PC-3 (cell line): ENCODE results near the gene ZNF584. TPM values are rescaled to one million over a fixed set of nuclear protein-coding genes. Genes with fewer than 3 reads are reported as not detected.

Experiments
- ATAC-seq: fragments of 200-7000 bp; cut with Tn5 transposase; 2 replicates; pipeline ENCODE4 v1.9.1; 2020; ENCODE audit warnings: mild to moderate bottlenecking, moderate library complexity
- BruUV-seq: library from RNA; stranded (reverse); fragments of 400-500 nt; replicated peaks from 2 replicates; lab custom pipeline; 2021; lab: Mats Ljungman, UMichigan
- CTCF ChIA-PET: fragments of 300-600 bp; sonication (Branson Sonifier 250); formaldehyde crosslinking; loops from one replicate; lab custom pipeline; 2022; ENCODE audit warnings: antibody characterized with exemption; lab: Charles Lee
- POLR2A ChIA-PET: fragments of 300-600 bp; sonication (Branson Sonifier 250); formaldehyde crosslinking; loops from one replicate; lab custom pipeline; 2022; ENCODE audit warnings: antibody characterized with exemption; ENCODE audit not compliant: unreplicated experiment; lab: Charles Lee
- DNase-seq: peaks from one replicate; pipeline ENCODE4 v3.0.0-alpha.2; 2015
- H2AFZ ChIP-seq: fragments of 300-600 bp; sonication (generic); 2 replicates; pipeline ENCODE4 v1.6.0; 2016; ENCODE audit warnings: antibody characterized with exemption, low read length
- H3F3A ChIP-seq: fragments of 300-600 bp; sonication (generic); one replicate; pipeline ENCODE4 v1.6.0; 2017; ENCODE audit warnings: antibody characterized with exemption, low read length, control low read depth, mild to moderate bottlenecking; ENCODE audit not compliant: unreplicated experiment
- H3K27ac ChIP-seq: fragments of 300-600 bp; sonication (generic); 2 replicates; pipeline ENCODE4 v1.5.1; 2016; ENCODE audit warnings: mild to moderate bottlenecking, low read length
- H3K27me3 ChIP-seq: fragments of 300-600 bp; sonication (generic); 2 replicates; pipeline ENCODE4 v1.6.1; 2016; ENCODE audit warnings: low read length, mixed read lengths
- H3K36me3 ChIP-seq: fragments of 300-600 bp; sonication (generic); 2 replicates; pipeline ENCODE4 v1.6.1; 2016; ENCODE audit warnings: low read depth, mixed run types, low read length, mixed read lengths
- H3K4me1 ChIP-seq: fragments of 300-600 bp; sonication (generic); 2 replicates; pipeline ENCODE4 v1.5.1; 2016; ENCODE audit warnings: low read length; ENCODE audit not compliant: insufficient read depth
- H3K4me2 ChIP-seq: fragments of 300-600 bp; sonication (generic); 2 replicates; pipeline ENCODE4 v1.6.0; 2016; ENCODE audit warnings: low read length
- H3K4me3 ChIP-seq: fragments of 300-600 bp; sonication (generic); 2 replicates; pipeline ENCODE4 v1.5.1; 2016; ENCODE audit warnings: mild to moderate bottlenecking, low read length, mixed read lengths
- H3K79me2 ChIP-seq: fragments of 300-600 bp; sonication (generic); 2 replicates; pipeline ENCODE4 v1.6.1; 2017; ENCODE audit warnings: low read length, mixed read lengths
- H3K9ac ChIP-seq: fragments of 300-600 bp; sonication (generic); 2 replicates; pipeline ENCODE4 v1.6.0; 2016; ENCODE audit warnings: mild to moderate bottlenecking, low read length
- H3K9me2 ChIP-seq: fragments of 300-600 bp; sonication (generic); replicated peaks from 2 replicates; pipeline ENCODE4 v1.6.1; 2016; ENCODE audit warnings: mixed run types, low read length, mixed read lengths
- H3K9me3 ChIP-seq: fragments of 300-600 bp; sonication (generic); 2 replicates; pipeline ENCODE4 v1.6.1; 2016; ENCODE audit warnings: low read length, mixed read lengths
- H4K20me1 ChIP-seq: fragments of 300-600 bp; sonication (generic); 2 replicates; pipeline ENCODE4 v1.6.1; 2016; ENCODE audit warnings: low read length, mixed read lengths
- EZH2 ChIP-seq: fragments of 300-600 bp; sonication (generic); IDR thresholded peaks from one replicate; pipeline ENCODE4 v1.6.1; 2017; ENCODE audit warnings: antibody characterized with exemption, mild to moderate bottlenecking, low read length; ENCODE audit not compliant: unreplicated experiment
- EZH2phosphoT487 ChIP-seq: fragments of 300-600 bp; sonication (generic); IDR thresholded peaks from 2 replicates; pipeline ENCODE4 v1.6.1; 2018; ENCODE audit warnings: mild to moderate bottlenecking, antibody characterized with exemption, low read length, borderline replicate concordance
- intact Hi-C: fragments of 100-400 bp; cut with micrococcal nuclease; formaldehyde crosslinking; loops from 2 replicates; pipeline ENCODE4 v1.9.0; 2023
- total RNA-seq: library from RNA; depleted of rRNA; stranded (reverse); fragments of >200 nt; gene quantifications from 2 replicates; pipeline ENCODE4 v1.2.3, GENCODE V29; 2014
- TF ChIP-seq, protein P1 (sequence below): fragments of 300-600 bp; sonication (generic); conservative IDR thresholded peaks from 2 replicates; pipeline ENCODE4 v1.5.1; 2017; ENCODE audit warnings: antibody characterized with exemption, low read depth, mild to moderate bottlenecking, low read length

ZNF584 gene
- total RNA-seq, 1 experiment from 2014 or later: 49.2 TPM

DNA sequence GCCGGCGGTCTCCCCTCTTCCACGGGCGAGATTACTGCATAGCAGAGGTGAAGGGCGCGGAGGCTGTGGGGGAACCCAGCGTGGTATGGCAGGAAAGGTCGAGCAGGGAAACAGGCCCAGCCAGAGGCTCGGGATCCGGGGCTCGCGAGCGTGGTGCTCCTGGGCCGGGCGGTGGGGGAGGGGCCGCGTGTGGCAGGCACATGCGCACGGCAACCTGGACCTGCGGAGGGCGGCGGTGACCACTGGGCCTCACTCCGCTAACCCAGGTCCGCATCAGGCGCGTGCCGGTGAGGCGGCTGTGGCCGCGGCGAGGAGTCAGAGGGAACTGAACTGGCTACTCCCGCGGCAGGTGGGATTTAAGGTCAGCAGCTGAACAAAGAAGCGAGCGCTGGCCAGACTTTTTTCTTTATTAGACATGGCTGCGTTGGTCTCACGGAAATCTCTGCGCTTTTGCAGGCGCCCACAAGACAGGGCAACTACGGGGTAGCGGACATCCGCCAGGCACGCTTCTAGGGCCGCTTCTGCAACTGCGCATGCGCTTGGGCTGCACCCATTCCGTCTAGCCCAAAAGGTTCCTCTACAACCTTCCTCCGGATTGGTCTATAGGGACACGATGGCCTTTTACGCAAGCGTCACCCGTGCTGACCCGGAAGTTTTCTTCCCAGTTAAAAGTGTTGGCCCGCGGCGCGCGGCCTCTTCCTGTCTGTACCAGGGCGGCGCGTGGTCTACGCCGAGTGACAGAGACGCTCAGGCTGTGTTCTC lies 21.7 kb upstream of the ZNF584 start, which contains the start of gene RPS5:
RPS5 (plus strand) TSS at position 694 of the 762 bp plus-strand sequence. CDS start 869 bp downstream, outside the sequence.
- no peaks in the 10 kb centered on the region for H3F3A ChIP-seq

DNA sequence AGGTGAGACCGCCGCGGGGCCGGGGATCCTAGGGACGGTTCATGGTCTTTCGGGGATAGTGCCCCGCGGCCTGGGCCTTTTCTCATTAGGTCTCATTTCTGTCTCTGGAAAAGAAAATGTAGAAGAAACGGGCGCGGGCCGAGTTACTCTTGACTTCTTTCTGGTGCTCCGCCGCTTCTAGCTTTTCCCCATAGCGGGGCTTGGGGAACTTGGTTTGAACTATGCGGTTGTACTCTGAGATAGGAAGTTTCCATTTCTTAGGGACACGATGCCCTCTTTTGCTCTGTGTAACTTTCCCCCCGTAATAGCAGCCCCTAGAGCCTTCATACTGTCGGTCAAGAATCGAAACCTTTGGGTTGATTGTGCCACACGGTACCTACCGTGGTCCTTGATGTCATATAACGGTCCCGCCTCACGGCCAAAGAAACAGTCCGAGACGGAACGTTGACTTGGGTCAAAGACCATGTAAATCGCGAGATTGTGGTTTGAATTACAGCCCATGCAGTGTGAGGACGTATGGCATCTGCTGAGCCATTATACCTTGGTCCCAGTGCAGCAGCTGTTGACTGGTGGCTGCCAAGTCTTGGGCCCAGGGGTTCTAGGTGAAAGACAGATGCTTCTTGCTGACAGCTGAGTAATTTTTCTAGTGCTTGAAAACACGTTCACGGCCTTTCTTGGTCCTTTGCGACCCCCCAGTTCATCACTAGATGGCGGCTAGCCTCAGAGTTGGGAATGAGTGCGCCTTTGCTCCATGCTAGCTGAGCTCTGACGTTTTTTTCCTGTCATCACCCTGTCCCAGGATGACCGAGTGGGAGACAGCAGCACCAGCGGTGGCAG lies 20.9 kb upstream of the ZNF584 start:
- DNase-seq: no peak
- TF ChIP-seq, protein P1, sequence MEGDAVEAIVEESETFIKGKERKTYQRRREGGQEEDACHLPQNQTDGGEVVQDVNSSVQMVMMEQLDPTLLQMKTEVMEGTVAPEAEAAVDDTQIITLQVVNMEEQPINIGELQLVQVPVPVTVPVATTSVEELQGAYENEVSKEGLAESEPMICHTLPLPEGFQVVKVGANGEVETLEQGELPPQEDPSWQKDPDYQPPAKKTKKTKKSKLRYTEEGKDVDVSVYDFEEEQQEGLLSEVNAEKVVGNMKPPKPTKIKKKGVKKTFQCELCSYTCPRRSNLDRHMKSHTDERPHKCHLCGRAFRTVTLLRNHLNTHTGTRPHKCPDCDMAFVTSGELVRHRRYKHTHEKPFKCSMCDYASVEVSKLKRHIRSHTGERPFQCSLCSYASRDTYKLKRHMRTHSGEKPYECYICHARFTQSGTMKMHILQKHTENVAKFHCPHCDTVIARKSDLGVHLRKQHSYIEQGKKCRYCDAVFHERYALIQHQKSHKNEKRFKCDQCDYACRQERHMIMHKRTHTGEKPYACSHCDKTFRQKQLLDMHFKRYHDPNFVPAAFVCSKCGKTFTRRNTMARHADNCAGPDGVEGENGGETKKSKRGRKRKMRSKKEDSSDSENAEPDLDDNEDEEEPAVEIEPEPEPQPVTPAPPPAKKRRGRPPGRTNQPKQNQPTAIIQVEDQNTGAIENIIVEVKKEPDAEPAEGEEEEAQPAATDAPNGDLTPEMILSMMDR: peak; percentile 34; the same call in 1 of the 2 replicates
- TF ChIP-seq EZH2phosphoT487: no peak
- no peaks in the 10 kb centered on the region for H3K9me2 ChIP-seq
- H3K27ac ChIP-seq: peak overlapping the region; percentile 12
- ChIA-PET POLR2A (interaction anchor here (0.6 kb wide), 1 partner anchor 89 kb away, joined by 4 read pairs; no protein-coding TSS in a partner anchor), CTCF (no interaction called here)
- intact Hi-C loops: loop anchor here (1.0 kb wide), 1 partner anchor 157 kb away; the partner anchor contains the start of gene TRIM28
- peaks cover 36% of the 10 kb centered on the region for H4K20me1 ChIP-seq
- no peaks in the 10 kb centered on the region for H3K27me3 ChIP-seq
- peak overlapping the region; percentile 91 for H3K9ac ChIP-seq
- peaks cover 3% of the 10 kb centered on the region for H3F3A ChIP-seq
- peaks cover 41% of the 10 kb centered on the region for H3K36me3 ChIP-seq
- ATAC-seq: no peak
- peak overlapping the region; percentile 92 for H3K4me2 ChIP-seq
- peak overlapping the region; percentile 96 for H3K4me3 ChIP-seq
- no peak overlapping the region for H2AFZ ChIP-seq
- H3K9me3 ChIP-seq: no peaks in the 10 kb centered on the region
- peaks cover 29% of the 10 kb centered on the region for H3K4me1 ChIP-seq
- BruUV-seq: TSS peak; percentile 66
- peaks cover 68% of the 10 kb centered on the region for H3K79me2 ChIP-seq

More for the DNA sequence above, 21.7 kb upstream of the ZNF584 start, which contains the start of gene RPS5:
- ATAC-seq (peak; percentile 87), DNase-seq (peak; percentile 100)
- POLR2A ChIA-PET: no interaction called here
- no peaks in the 10 kb centered on the region for H3K27me3 ChIP-seq
- peak; percentile 94 for TF ChIP-seq EZH2phosphoT487
- TF ChIP-seq, protein P1: no peak
- no peak for TF ChIP-seq EZH2
- peaks cover 35% of the 10 kb centered on the region for H3K36me3 ChIP-seq
- H3K9me2 ChIP-seq: no peaks in the 10 kb centered on the region
- intact Hi-C loops: loop anchor here (1.0 kb wide), 1 partner anchor 158 kb away; the partner anchor contains the start of gene TRIM28
- H3K4me1 ChIP-seq: peaks cover 34% of the 10 kb centered on the region
- peak within 1 kb of the TSS; percentile 70 for H2AFZ ChIP-seq
- H3K27ac ChIP-seq: peak within 1 kb of the TSS; percentile 86
- no peaks in the 10 kb centered on the region for H3K9me3 ChIP-seq
- peak within 1 kb of the TSS; percentile 91 for H3K9ac ChIP-seq
- peak within 1 kb of the TSS; percentile 96 for H3K4me3 ChIP-seq
- H3K79me2 ChIP-seq: peaks cover 65% of the 10 kb centered on the region
- peaks cover 30% of the 10 kb centered on the region for H4K20me1 ChIP-seq
- TSS peak; percentile 77 for BruUV-seq
- CTCF ChIA-PET: no interaction called here
- peak within 1 kb of the TSS; percentile 92 for H3K4me2 ChIP-seq
